ENCODE data around the gene CLPTM1L. TPM values are rescaled to one million over a fixed set of nuclear protein-coding genes. Genes with fewer than 3 reads are reported as not detected.

The CLPTM1L gene
- polyA plus RNA-seq, 2 of the 4 experiments (the other 2 are of a cell fraction): 171 to 173 TPM

DNA sequence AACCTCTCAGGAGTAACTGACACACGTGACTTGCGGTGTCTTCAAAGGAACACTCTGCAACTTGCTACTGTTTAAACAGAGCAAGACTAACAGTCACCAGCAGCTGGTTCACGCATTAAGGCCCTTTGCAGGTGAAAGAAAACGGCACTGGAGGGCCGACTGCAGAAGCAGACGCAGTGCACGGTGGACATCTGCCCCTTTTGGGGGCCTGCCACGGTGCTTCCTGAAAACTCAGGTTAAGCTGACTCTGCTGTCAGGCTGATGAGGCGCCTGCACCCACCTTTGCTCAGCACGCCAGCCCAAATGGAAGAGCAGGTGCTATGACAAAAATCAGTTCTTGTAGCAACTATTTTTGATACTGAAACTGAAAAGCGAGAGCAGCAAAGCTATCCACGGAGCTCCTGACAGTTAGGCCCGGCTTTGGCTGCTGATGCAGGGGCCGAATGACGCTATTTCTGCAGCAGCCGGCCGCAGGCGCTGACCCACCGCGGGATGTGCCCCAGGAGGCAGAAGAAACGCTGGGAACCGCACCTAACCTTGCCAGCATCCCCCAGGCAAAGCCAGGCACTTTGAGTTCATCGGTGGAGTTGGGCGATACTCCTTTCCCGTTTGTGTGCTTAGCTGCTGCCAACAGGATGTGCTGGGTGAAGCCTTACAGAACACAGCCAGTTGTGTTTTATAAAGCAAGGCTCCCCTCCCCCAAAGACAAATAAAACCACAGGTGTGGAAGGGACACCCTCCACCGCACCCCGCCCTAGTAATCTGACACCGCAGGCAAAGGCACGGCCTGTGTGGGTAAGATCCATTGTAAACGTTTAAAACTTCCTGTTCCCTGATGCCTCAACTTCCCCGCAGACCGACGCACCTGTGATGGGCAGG is 29.0 kb downstream of the CLPTM1L start:
- Histone ChIP-seq H3K9me3 (no peaks in the 10 kb centered on the region), H3K4me2 (peak overlapping the region; percentile 56), H3K27ac (peak overlapping the region in 1 of 2 experiments; percentile 35; a peak in 2 of 6 replicates), H3K4me1 (peaks cover 13% of the 10 kb centered on the region), H3K4me3 (no peak overlapping the region)
- WGBS (ENCODE audit: missing lambda C conversion rate): 56% methylated on average over 33 of the region's 33 CpGs
- peak in 1 of 2 experiments; percentile 9; a peak in 3 of 6 replicates for ATAC-seq
- peak in 1 of 2 experiments; percentile 34 for DNase-seq (ENCODE audit: low read depth in 1 of 2, low spot score in 1 of 2)
- ChIA-PET POLR2A (no interaction called here), CTCF (interaction anchor here (1.5 to 1.7 kb wide), 2 partner anchors 8 to 107 kb away, joined by 5 read pairs; no protein-coding TSS in a partner anchor)
- no peak for FAIRE-seq
- no peak for TF ChIP-seq CBX8 (IDR thresholded peaks at IDR 0.05)
- no peak for TF ChIP-seq NPAS2 (CRISPR knock-in tag; IDR thresholded peaks at IDR 0.05; ENCODE audit: borderline replicate concordance)
- no peak for TF ChIP-seq ZNF302 (CRISPR knock-in tag; IDR thresholded peaks at IDR 0.05)
- no peak for TF ChIP-seq ZC3H11A (IDR thresholded peaks at IDR 0.05)
- TF ChIP-seq FOSB (CRISPR knock-in tag; IDR thresholded peaks at IDR 0.05): no peak
- TF ChIP-seq EHMT2 (IDR thresholded peaks at IDR 0.05; ENCODE audit: low read depth): no peak
- no peak for TF ChIP-seq KDM5A (IDR thresholded peaks at IDR 0.05)
- TF ChIP-seq FOSL2 (IDR thresholded peaks at IDR 0.05): no peak
- TF ChIP-seq FOSL2 (CRISPR knock-in tag; IDR thresholded peaks at IDR 0.05): no peak
- TF ChIP-seq EHF (CRISPR knock-in tag; IDR thresholded peaks at IDR 0.05): no peak
- TF ChIP-seq CBX2 (IDR thresholded peaks at IDR 0.05; ENCODE audit: borderline replicate concordance, low read depth): no peak
- no peak for TF ChIP-seq HES2 (IDR thresholded peaks at IDR 0.05)
- TF ChIP-seq, protein P1, sequence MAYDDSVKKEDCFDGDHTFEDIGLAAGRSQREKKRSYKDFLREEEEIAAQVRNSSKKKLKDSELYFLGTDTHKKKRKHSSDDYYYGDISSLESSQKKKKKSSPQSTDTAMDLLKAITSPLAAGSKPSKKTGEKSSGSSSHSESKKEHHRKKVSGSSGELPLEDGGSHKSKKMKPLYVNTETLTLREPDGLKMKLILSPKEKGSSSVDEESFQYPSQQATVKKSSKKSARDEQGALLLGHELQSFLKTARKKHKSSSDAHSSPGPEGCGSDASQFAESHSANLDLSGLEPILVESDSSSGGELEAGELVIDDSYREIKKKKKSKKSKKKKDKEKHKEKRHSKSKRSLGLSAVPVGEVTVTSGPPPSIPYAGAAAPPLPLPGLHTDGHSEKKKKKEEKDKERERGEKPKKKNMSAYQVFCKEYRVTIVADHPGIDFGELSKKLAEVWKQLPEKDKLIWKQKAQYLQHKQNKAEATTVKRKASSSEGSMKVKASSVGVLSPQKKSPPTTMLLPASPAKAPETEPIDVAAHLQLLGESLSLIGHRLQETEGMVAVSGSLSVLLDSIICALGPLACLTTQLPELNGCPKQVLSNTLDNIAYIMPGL (CRISPR knock-in tag; IDR thresholded peaks at IDR 0.05; ENCODE audit: borderline replicate concordance): no peak
- TF ChIP-seq CTCF (IDR thresholded peaks at IDR 0.05): no peak
- TF ChIP-seq JUNB (IDR thresholded peaks at IDR 0.05): no peak
- no peak for TF ChIP-seq USF2 (IDR thresholded peaks at IDR 0.05)
- no peak for TF ChIP-seq BCL3 (IDR thresholded peaks at IDR 0.05)
- no peak for TF ChIP-seq HOXB5 (CRISPR knock-in tag; IDR thresholded peaks at IDR 0.05)

DNA sequence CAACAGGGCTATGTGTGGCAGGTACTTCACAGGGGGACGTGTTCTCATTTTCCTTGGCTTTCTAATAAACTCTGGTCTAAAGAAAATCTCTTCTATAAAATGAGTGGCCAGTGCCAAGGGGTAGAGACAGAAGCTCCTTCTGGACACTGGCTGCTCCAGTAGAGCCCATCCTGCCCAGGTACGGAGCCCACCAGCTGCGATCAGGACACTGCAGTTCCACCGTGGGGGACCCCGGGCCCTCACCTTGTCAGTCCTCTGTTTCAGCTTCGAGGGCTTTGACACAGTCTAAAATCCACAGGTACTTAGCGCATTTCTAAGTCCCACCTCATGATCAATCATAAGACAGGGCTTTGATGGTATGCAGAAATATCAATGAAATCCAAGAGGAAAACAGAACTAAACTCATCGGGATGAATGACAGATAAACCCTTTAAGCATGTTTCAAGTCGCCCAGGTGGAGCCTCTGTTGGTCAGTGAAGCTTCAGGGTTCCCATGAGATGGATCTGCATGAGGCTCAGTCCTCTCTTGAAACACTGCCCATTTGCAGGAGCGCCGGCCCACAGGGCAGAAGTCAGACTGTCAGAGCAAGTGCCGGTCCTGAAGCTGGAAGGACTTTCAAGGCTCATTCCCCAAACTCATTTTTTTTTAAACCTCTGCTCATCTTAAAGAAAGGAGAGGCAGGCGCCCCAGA is 29.7 kb downstream of the CLPTM1L start:
- no peak overlapping the region for H3K4me2 ChIP-seq
- peak in 1 of 2 experiments; percentile 25; a peak in 3 of 6 replicates for ATAC-seq
- POLR2A ChIA-PET: no interaction called here

More for the DNA sequence above, 29.7 kb downstream of the CLPTM1L start:
- Histone ChIP-seq H3K9me3 (no peaks in the 10 kb centered on the region), H3K4me3 (no peak overlapping the region), H3K27ac (no peak overlapping the region), H3K4me1 (peaks cover 13% of the 10 kb centered on the region)
- FAIRE-seq (no peak), DNase-seq (ENCODE audit: low read depth in 1 of 2, low spot score in 1 of 2) (no peak)
- CTCF ChIA-PET: interaction anchor here (1.0 to 1.7 kb wide), 3 partner anchors 9 to 141 kb away, joined by 3 to 5 read pairs (median 5); no protein-coding TSS in a partner anchor
- 90% methylated on average over 13 of the region's 13 CpGs for WGBS (ENCODE audit: missing lambda C conversion rate)
- no peak for TF ChIP-seq POLR2AphosphoS2 (conservative IDR thresholded peaks at IDR 0.05; ENCODE audit: low read length)
- TF ChIP-seq CBX8 (IDR thresholded peaks at IDR 0.05): no peak
